GM15510 (cell line): ENCODE results near the gene TNP2.

Source experiments
- POLR2A ChIP-seq: IDR thresholded peaks from 3 replicates; pipeline ENCODE4 v1.6.1; 2011; ENCODE audit warnings: borderline replicate concordance; ENCODE audit not compliant: insufficient read length; ENCODE audit errors: extremely low read depth

Gene TNP2

DNA sequence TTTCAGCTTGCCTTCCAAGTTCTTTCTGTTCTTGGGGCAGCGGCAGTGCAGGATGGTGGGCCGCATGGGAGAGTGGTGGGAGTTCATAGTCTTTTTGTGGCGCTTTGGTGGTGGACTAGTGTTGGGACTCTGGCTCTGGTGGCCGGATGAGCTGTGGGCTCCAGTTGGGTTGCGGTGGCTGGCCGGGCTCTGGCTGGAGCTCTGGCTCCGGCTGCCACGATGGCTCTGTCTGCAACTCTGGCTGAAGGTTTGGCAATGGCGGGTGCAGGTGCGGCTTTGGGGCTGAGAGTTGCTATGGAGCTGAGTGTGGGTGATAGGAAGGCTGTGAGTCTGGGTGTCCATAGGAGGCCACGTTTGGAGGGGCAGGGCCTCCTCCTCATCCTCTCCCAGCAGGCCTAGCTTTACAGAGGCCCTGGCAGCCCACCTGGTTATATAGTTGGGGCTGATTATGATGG lies at the start of gene TNP2:
TNP2 (minus strand) TSS at position 405 of the 455 bp plus-strand sequence; CDS start at position 342, 63 bp downstream.
- TF ChIP-seq POLR2A: no peak

DNA sequence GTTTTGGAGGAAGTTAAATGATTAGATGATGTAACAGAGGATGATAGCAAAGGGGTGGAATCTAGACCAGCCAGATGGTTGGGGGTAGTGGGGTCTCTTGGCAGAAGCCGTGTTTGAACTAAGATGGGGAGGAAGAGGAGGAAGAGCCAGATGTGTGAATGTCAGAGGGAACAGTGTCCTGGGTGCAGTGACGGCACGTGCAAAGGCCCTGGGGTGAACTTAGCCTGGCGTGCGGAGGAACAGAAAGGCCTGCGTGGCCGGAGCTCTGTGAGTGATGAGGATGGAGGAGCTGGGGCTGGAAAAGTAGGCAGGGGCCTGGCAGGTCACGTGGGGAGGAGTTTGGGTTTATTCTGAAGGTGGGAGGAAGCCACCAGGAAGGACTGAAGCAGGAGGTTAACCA lies 49.7 kb upstream of the TNP2 start:
- TF ChIP-seq POLR2A: no peak

DNA sequence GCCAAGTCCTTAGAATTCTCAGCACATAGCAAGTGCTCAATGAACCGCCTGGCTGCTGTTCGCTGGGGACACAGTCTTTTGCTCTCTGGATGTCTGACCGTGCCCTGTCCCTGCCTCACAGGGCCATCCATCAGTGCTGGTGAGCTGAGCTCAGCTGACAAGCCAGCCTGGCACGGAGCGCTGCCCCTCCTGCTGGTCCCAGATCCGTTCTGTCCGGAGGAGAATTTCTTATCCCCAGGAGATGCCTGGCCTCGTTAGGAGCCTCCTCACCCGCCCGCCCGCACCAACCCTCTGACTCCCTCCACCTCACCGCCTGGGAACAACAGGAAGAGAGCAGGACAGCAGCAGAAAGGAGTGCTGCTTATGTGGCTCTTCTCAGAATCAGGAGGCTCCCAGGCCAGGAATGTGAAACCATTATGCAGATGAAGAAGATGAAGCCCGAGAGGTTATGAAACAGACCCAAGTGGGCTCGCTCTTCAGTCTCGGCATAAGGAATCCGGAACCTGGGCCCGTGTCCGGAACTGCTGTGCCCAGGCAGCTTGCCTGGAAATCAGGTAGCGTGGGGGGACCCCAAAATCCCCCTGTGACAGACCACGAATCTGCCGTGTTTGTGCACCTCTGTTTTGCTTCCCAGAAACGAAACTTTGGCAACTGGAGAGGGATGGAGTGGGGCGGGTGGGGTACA lies 47.3 kb upstream of the TNP2 start:
- no peak for TF ChIP-seq POLR2A

DNA sequence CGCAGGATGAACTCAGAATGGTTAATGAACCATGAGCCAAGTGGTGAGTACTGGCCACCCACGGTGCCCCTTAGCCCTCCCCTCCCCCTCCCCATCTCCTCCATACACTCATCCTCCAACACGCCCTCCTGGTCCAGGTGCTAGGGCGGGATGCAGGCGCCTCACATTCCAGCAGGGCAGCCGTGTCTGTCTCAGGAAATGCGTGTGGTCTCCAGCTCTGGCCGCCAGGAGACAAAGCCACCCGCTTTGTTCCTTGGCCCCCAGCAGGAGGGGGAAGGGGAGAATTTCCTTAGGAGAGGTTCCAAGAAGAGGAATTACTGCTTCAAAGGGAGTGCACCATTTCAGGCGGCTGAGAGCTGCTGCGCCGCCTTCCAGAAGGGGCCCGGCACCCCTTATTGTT lies 46.4 kb upstream of the TNP2 start:
- no peak for TF ChIP-seq POLR2A

DNA sequence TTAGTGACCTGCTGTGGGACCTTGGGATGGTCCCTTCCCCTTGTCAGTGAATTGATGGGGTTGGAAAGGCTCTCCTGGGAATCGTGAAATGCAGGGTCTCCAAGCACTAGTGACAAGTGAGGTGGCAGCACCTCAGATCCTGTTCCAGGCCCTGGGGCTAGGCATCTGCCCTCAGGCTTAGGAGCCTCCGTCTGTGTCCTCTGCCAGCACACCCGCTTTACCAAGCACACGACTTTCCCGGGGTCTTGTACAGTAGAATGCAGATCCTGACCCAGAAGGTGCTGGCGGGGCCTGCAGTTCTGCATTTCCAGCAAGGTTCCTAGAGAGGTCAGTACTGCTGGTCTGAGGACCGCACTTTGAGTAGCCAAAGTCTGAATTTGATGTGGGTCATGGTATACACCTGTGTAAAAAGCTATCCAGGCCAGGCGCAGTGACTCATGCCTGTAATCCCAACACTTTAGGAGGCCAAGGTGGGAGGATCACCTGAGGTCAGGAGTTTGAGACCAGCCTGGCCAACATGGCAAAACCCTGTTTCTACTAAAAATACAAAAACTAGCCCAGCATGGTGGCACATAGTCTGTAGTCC lies 45.3 kb upstream of the TNP2 start:
- TF ChIP-seq POLR2A: no peak

DNA sequence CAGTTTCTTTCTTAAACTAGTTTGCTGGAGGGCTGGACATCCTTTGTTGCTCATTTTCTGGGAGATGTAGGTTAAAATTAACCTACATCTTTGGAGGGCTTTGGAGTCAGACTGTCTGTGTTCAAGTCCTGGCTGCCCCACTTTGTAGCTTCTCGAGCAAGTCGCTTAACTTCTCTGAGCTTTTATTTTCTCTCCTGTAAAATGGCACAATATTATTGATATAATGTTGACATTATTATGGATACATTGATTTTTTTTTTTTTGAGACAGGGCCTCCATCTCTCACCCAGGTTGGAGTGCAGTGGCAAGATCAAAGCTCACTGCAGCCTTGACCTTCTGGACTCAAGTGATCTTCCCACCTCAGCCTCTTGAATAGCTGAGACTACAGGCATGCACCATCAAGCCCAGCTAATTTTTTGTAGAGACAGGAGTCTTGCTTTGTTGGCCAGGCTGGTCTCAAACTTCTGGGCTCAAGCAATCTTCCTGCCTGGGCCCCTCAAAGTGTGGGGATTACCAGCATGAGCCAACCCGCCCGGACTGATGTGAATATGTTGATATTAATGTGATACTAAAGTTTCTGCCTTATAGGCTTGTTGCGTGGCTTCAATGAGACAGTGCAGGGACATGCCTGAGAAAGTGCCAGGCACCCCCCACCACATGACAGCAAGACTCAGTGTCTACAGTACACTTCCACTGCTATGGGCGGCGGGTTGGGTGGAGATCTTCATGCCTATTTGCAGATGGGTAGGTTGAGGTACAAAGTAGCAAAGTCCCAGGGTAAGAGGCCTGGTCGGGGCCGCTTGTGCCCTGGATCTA lies 44.6 kb upstream of the TNP2 start:
- no peak for TF ChIP-seq POLR2A

DNA sequence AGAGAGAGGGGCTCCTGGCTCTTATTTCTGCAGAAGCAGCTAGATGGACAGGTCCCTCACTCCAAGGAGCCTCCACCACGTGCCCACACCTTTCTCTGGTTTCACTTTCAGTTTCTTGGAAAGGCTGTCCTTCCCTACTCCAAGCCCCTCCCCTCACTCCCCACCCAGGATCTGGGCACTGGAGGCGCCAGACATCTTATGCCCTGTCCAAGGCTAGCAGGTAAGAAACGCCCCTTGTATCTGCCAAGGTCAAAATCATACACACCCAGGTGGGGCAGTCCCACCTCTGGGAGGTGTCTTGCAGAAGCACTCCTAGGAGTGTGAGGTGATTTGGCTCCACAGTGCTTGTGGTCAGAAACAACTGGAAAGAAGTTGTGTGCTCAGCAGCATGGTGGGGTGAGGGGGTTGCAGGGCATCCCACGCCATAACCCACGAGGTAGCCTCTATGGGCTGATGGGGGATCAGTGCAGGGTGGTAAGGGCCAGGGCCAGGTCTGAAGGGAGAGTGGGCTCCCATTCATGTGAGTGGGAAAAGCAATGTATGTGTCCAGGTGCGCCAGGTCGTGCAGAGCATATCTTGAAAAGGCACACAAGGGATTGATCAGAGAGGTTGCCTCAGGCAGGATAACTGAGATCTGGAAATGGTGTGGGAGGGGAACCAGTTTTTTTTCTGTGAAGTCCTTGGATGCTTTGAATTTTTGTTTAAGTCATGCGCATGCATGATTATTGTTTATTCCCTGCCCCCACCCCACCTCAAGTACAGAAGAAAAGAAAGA lies 43.8 kb upstream of the TNP2 start:
- TF ChIP-seq POLR2A: no peak

DNA sequence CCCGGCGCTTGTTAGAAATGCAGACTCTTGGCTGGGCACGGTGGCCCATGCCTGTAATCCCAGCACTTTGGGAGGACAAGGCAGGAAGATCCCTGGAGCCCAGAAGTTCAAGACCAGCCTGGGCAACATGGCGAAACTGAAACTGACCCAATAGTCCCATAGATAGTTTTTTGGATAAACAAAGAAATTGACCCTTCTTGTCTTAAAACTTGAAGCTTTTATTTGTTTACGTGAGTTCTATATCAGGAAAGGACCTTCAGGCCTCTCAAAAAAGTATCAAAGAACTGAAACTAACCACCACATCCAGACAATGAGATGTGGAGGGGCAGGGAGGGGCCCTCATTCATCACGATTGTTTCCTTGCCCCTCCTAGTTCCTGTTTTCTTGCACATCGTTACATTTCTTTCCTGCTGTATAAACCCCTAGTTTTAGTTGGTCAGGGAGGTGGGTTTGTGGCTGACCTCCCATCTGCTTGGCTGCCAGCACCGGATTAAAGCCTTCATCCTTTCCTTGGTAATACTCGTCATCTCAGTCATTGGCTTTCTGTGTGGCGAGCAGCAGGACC lies 42.0 kb upstream of the TNP2 start:
- no peak for TF ChIP-seq POLR2A

DNA sequence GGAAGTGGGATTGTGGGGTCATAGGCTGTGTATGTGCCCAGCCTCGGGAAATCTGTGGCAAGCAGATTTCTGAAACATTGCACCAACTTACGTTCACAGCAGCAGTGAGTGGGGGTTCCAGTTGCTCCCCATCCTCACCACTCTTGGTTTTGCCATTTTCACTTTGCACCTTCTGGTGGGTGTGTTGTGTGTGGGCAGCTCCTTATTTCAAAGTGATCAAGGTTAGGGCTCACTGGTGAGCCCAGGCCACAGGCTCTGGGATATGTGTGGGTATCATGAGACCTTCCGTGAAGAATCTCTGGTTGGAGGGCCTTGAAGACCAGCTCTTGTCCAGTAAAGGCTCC lies 41.5 kb upstream of the TNP2 start:
- no peak for TF ChIP-seq POLR2A

DNA sequence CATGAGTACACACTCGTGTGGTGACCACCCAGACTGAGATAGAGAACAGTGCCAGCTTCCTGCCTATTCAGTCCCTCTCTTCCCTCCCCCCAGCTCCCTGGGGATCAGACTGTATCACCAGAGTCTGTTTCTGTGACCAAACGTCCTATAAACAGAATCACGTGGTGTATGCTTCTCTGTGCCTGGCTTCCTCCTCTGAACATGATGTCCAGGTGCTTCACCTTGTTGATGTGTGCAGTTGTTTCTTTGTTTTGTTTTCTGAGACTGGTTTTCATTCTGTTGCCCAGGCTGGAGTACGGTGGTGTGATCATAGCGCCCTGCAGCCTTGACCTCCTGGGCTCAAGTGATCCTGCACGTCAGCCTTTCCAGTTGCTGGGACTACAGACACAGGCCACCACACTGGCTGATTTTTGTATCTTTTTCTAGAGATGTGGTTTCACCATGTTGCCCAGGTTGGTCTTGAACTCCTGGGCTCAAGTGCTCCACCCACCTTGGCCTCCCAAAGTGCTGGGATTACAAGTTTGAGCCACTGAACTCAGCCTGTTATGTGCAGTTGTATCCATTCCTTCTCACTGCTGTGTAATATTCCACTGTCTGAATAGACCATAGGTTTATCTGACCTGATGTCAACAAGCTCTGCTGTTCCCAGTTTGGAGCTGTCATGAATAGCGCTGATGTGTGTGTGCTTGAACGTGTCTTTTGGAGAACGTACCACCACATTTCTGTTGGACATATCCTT lies 40.9 kb upstream of the TNP2 start:
- TF ChIP-seq POLR2A: no peak

DNA sequence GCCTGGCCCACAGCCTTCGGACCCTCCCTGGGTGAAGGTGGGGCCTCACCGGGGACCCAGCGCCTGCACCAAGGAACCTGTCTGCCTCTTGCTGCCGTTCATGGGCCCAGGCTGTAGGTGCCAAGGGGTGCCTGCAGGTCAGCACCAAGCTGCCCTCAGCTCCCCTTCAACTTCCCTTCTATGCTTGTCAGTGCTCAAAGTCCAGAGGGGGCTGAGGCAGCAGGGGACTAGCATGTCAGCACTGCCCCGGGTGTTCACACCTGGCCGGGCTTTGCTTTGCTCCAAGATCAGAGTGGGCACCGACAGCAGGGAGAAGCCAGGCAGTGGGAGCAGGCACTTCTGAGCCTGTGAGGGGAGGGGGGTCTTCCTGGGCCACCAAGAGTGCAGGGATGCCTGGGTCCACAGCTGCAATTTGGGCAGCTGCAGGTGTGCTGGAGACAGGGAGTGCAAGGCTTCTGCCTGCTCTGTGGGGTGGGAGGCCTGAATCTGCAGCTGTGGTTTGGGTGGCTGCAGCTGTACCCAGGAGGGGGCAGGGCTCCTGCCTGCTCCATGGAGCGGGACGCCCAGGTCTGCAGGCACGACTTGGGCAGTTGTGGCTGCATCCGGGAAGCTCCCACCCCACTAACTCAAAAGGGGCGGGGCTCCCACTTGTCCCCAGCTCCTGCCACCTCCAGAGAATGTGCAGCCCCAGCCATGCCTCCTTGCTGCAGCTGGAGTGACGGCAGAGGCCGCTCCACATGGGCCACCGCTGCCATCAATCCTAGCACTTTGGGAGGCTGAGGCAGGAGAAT lies 39.6 kb upstream of the TNP2 start:
- no peak for TF ChIP-seq POLR2A

DNA sequence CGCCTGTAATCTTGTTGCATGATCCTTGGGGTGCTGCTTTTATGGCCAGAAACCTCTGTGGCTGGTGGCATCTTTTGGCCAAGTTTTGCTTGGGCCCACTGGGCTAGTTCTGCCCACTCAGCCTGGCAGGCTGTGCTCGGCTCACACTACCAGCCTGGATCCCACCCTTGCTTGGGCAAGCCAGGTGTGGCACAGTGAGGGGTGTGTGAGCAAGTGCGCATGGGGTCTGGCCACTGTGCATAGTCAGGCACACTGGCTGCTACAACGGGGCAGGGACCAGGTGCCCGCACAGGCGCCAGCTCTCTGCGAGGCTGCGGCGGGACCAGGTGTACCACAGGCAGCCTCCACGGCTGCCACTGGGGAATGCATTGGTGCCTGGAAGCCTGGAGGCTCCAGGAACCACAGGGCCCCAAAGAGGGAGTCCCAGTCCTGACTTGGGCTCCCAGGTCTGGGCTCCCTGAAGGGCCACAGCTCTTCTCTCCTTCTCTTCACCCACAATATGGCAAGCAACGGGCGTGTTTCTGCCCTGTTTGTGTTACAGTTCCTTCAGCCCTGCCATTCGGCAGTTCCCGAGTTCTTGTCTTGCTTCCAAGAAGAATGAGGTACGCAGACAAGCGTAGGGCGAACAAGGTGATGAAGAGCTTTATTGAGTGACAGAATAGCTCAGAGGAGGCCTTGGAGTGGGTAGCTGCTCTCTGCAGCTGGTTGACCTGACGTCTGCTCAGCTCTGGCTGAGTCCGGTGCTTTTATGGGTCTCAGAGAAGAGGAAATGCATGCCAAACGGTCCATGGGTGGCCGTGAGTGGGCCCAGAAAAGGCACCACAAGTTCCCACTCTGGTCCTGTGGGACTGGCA lies 38.7 kb upstream of the TNP2 start:
- TF ChIP-seq POLR2A: no peak

DNA sequence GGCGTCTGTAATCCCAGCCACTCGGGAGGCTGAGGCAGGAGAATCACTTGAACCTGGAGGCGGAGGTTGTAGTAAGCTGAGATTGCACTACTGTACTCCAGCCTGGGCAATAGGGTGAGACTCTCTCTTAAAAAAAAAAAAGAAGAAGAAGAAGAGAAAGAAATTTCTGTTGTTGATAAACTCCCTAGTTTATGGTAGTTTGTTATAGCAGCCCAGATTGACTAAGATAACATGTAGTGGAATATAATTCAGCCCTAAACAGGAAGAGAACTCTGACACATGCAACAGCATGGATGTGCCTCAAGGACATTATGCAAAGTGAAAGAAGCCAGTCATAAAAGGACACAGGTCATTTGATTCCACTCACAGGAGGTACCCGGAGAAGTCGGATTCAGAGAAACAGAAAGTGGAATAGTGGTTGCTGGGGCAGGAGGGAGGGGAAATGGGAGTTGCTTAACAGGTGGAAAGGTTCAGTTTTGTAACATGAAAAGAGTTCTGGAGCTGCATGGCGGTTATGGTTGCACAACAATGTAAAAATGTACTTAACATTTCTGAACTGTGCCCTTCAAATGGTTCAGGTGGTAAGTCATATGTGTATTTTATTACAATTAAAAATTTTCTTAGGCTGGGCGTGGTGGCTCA lies 38.0 kb upstream of the TNP2 start:
- no peak for TF ChIP-seq POLR2A

DNA sequence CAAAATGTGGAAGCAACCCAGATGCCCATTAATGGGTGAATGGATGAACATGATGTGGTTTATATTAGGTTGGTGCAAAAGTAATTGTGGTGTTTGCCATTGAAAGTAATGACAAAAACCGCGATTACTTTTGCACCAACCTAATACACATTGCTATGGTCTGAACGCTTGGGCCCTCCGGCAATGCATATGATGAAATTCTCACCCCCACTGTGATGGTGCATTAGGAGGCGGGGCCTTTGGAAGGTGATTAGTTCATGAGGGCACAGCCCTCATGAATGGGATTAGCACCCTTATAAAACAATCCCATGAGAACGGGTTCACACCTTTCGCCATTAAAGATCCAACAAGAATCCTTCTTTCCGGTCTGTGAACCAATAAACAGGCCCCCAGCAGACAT lies 37.3 kb upstream of the TNP2 start:
- no peak for TF ChIP-seq POLR2A
